AG10803 (cell line): ENCODE results near the gene SRR.

Source experiments
- DNase-seq: peaks from one replicate; pipeline ENCODE4 v3.0.0; 2010; ENCODE audit warnings: low read depth
- H3K4me3 ChIP-seq: 2 replicates; pipeline ENCODE4 v1.5.1; 2011; ENCODE audit warnings: mild to moderate bottlenecking, low read length, control low read depth
- TF ChIP-seq, protein P1 (sequence below): conservative IDR thresholded peaks from 2 replicates; pipeline ENCODE4 v1.5.1; 2011; ENCODE audit warnings: mild to moderate bottlenecking, low read length, control low read depth, inconsistent platforms

SRR gene

DNA sequence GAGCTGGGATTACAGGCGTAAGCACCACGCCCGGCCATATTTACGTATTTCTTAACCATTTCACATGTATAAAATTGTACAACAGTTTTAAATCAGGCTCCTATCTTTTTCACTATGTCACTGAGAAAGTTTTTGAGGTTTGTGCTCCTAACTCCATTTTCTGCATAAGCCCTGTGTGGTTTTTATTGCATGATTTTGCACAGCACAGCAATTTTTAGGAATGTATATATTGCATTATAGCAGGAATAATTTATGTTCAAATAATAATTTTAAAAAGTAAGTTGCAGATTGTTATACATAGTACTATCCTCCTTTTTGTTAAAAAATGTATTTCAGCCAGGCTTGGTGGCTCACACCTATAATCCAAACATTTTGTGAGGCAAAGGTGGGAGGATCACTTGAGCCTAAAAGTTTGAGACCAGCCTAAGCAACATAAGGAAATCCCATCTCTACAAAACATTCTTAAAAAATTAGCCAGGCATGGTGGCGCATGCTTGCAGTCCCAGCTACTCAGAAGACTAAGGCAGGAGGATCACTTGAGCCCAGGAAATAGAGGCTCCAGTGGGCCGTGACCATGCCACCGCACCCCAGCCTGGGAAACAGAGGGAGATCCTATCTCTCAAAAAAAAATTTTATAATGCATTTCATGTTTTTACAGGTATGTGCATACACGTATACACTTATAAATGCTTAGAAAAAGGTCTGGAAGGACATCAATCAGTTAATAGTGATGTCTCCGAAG, 26.1 kb upstream of the SRR start:
- TF ChIP-seq, protein P1, sequence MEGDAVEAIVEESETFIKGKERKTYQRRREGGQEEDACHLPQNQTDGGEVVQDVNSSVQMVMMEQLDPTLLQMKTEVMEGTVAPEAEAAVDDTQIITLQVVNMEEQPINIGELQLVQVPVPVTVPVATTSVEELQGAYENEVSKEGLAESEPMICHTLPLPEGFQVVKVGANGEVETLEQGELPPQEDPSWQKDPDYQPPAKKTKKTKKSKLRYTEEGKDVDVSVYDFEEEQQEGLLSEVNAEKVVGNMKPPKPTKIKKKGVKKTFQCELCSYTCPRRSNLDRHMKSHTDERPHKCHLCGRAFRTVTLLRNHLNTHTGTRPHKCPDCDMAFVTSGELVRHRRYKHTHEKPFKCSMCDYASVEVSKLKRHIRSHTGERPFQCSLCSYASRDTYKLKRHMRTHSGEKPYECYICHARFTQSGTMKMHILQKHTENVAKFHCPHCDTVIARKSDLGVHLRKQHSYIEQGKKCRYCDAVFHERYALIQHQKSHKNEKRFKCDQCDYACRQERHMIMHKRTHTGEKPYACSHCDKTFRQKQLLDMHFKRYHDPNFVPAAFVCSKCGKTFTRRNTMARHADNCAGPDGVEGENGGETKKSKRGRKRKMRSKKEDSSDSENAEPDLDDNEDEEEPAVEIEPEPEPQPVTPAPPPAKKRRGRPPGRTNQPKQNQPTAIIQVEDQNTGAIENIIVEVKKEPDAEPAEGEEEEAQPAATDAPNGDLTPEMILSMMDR, result no peak
- no peak overlapping the region for H3K4me3 ChIP-seq
- DNase-seq, result no peak

DNA sequence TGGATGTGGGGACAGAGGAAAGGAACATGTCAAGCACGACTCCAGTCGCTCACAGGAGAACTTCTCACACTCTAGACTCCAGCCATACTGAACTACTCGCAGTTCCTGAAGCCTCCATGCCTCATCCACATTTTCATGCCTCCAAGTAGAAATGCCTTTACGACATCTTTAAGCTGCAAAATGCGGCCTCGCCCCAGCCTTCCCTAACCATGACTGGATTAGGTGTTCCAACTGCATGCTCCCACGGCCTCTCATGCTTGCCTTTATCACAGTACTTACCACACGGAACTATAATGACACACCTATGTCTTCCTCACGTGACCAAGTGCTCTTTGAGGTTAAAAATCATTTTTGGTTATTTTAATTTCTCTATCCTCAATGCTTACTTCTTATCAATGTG, 24.0 kb upstream of the SRR start:
- no peak overlapping the region for H3K4me3 ChIP-seq
- DNase-seq, result no peak
- TF ChIP-seq, protein P1, result no peak

DNA sequence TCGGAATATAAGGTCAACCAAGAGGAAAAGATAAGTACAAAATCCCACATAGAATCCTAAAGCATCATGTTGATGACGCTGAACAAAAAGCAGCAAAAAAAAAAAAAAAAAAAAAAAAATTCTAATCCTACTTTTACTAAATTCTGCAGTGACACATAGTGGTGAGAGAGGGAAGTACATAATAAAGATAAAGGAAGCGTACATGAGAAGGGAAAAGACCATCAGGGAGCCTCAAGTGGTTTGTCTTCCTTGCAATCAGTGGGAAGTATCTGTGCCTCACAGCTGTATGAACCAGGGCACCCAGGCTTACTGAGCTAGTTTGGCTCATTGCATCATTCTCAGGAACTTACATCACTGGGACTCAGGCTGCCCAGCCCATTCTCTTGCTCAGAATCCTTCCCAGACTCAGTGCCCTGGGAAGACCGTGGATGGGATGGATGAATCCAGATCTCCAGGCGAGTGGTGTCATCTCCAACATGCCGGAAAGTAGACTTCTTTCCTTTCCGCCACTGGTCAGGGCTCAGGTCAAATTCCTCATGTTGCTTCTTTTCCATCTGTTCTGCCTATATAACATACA, 21.4 kb upstream of the SRR start:
- peak; percentile 93 for DNase-seq
- TF ChIP-seq, protein P1, result peak; percentile 68
- no peak overlapping the region for H3K4me3 ChIP-seq

DNA sequence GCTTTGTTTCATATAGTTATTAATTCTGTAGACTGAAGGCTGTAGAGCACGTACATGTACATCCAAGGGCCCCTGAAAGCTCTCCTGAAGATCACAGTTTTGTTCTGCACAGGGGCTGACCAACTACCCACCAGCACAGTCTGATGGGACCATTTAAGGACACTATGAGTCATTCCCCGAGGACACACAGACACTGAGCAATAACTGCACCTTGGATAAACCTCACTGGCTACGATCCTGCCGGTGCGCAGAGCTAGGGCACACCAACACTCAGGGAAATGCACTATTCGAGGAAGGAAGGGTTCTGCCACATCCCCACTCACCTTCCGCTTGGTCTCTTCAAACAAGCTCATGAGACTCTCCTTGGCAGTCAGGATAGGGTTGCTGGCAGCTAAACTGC, 20.4 kb upstream of the SRR start:
- H3K4me3 ChIP-seq, result no peak overlapping the region
- DNase-seq, result no peak
- TF ChIP-seq, protein P1, result no peak

DNA sequence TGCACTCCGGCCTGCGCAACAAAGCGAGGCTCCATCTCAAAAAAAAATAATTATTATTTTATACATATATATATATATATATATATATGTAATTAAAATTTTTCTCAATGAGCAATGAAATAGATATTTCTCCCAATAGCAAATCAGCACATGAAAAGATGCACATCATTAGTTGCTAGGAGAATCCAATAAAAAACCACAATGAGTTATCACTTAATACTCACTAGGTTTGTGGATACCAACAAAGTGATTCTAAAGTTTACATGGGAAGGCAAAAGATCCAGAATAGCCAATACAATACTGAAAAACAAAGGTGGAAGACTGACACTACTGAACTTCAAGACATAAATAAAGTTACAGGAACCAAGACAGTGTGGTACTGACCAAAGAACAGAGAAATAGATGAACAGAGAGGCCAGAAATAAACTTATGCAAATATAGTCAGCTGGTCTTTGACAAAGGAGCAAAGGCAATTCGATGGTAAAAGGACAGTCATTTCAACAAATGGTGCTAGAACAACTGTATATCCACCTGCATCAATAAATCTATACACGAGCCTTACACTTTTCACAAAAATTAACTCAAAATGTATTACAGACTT, 13.8 kb upstream of the SRR start:
- TF ChIP-seq, protein P1, result no peak
- H3K4me3 ChIP-seq, result no peak overlapping the region
- no peak for DNase-seq

DNA sequence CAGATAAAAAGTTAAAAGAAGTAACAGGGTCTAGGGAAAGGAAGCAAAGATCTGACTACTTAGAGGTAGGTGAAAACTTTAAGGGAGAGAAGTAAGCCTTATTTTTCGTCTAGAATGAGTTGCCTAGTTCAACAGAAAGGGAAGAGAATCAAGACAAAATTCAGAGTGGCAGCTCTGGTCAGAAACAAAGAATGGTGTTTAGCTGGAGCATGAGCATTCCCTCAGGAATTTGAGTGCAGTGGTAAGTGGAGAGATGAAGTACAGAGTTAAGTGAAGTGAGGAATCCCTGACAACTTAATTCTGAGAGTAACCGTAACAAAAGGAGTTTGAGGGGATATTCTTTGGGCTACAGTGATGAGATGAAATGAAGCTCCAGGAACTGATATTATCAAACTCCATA, 11.7 kb upstream of the SRR start:
- DNase-seq, result peak; percentile 26
- TF ChIP-seq, protein P1, result no peak
- H3K4me3 ChIP-seq, result no peak overlapping the region

DNA sequence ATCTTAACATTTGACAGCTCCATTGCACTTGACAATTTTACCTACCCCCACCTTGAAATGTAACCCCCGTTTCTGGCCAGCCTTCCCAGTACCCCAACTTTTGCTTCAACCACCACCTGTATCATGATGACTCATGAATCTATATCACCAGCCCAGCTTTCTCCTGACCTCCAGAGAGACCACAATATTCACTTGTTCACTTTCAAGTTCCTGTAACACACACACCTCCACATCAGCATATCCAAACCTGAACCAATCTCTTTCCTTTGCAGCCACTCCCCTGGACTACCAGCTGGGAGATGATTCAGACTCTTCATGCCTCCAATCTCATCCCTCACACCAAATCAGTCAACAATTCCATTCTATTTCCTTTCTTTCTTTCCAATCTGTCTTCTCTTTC, 8.2 kb upstream of the SRR start:
- no peak overlapping the region for H3K4me3 ChIP-seq
- DNase-seq, result no peak
- TF ChIP-seq, protein P1, result no peak
